22Rv1 (cell line): ENCODE measurements around the gene ADAMTS16.

Experiments used
- H3K27ac ChIP-seq: fragments of 450-650 bp; 2 replicates; pipeline ENCODE4 v1.5.1; 2017
- ZFX ChIP-seq: fragments of 450-650 bp; IDR thresholded peaks from 2 replicates; pipeline ENCODE4 v1.6.1; 2017; ENCODE audit warnings: antibody characterized with exemption, borderline replicate concordance
- TF ChIP-seq, protein P1 (sequence below): fragments of 450-650 bp; IDR thresholded peaks from 2 replicates; pipeline ENCODE4 v1.5.1; 2017; ENCODE audit warnings: mild to moderate bottlenecking

ADAMTS16 gene

GRCh38 chr5:5188376-5189050 lies 48.4 kb downstream of the ADAMTS16 start:
- no peak for TF ChIP-seq ZFX
- TF ChIP-seq, protein P1, sequence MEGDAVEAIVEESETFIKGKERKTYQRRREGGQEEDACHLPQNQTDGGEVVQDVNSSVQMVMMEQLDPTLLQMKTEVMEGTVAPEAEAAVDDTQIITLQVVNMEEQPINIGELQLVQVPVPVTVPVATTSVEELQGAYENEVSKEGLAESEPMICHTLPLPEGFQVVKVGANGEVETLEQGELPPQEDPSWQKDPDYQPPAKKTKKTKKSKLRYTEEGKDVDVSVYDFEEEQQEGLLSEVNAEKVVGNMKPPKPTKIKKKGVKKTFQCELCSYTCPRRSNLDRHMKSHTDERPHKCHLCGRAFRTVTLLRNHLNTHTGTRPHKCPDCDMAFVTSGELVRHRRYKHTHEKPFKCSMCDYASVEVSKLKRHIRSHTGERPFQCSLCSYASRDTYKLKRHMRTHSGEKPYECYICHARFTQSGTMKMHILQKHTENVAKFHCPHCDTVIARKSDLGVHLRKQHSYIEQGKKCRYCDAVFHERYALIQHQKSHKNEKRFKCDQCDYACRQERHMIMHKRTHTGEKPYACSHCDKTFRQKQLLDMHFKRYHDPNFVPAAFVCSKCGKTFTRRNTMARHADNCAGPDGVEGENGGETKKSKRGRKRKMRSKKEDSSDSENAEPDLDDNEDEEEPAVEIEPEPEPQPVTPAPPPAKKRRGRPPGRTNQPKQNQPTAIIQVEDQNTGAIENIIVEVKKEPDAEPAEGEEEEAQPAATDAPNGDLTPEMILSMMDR, result no peak
- no peak overlapping the region for H3K27ac ChIP-seq

- no peak for TF ChIP-seq ZFX
- TF ChIP-seq, protein P1, result no peak
- H3K27ac ChIP-seq, result no peak overlapping the region
These were observed 48.9 kb downstream of the ADAMTS16 start for GRCh38 chr5:5189051-5189430.

DNA sequence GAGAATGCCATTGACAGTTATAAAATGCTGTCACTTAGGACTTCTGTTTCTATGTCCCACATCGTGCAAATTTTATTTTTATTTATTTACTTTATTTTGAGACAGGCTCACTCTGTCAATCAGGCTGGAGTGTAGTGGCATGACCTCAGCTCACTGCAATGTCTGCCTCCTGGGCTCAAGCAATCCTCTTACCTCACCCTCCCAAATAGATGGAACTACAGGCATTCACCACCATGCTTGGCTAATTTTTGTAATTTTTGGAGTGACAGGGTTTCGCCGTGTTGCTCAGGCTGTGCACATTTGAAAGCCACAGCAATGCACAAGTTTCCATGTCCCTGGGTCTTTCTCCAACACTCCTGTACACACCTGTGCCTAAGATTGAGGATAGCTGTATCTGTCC lies 51.8 kb downstream of the ADAMTS16 start:
- no peak overlapping the region for H3K27ac ChIP-seq
- no peak for TF ChIP-seq ZFX
- TF ChIP-seq, protein P1, result no peak

DNA sequence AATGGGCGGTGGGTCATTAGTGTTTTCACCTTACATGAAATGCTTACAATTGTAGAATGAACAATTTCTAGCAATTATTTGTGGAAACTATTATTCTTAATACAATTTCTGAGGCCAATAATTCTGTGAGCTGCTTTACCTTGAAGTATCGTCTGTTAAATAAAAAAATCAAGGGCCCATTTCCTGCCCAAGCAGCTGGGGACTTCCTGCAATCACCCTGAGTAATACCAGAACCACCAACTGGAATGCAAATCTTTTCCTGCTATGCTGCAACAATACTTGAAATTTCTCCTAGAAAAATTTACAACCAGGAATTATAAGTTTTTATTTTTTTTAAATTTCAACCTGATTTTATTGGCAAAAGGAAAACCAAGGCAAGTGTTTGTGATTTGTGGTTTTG lies 52.6 kb downstream of the ADAMTS16 start:
- no peak for TF ChIP-seq ZFX
- TF ChIP-seq, protein P1, result no peak
- H3K27ac ChIP-seq, result no peak overlapping the region

- TF ChIP-seq, protein P1, result no peak
- TF ChIP-seq ZFX, result no peak
- no peak overlapping the region for H3K27ac ChIP-seq
These were observed 55.2 kb downstream of the ADAMTS16 start for GRCh38 chr5:5195128-5195918.

DNA sequence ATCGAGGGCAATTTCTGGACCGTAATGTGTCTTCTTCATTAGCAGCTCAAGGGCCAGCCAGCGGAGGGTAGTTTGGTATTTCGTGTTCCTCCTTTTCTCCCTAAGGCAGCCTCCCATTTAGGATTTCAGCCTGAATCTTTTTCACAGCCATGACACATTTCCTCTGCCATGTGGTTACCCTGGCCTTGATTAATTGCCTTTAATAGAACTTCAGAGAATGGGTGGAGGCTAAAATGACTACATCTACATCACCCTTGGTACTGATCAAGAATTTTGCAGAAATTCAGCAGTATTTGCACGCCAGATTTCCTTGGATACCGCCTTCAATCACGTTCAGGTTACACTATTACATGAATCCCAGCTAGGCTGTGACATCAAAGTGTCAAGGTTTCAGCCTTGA lies 58.0 kb downstream of the ADAMTS16 start:
- H3K27ac ChIP-seq, result no peak overlapping the region
- TF ChIP-seq ZFX, result no peak
- TF ChIP-seq, protein P1, result no peak

DNA sequence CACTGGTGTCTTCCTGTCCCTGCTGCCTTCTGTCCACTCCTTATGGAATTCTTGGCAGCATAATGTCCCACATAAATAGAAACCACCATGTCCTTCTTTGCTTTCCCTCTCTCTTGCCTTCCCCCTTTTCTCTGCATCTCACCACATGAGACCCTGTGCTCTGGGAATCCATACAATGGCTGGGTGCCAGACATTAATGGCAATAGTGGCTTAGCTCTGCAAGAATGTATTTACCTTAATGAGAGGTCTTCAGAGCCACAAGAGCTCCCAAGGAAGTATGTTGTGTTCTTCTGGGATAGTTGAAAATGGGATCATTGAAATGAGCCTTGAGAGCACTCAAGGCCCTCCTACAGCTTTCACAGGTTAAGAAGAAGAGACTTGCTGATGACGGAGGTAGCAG lies 58.7 kb downstream of the ADAMTS16 start:
- H3K27ac ChIP-seq, result no peak overlapping the region
- TF ChIP-seq, protein P1, result no peak
- TF ChIP-seq ZFX, result no peak
